Measurements from ENCODE around the gene ZNF385B. TPM values are rescaled to one million over a fixed set of nuclear protein-coding genes. Genes with fewer than 3 reads are reported as not detected.

ZNF385B gene
- polyA plus RNA-seq, 5 donors, result 4.2 to 7.1 (median 6.1) TPM

- DNase-seq, result no peak
These were observed 272.8 kb downstream of the ZNF385B start for GRCh38 chr2:179588486-179589145.

- DNase-seq, result no peak
These were observed 276.7 kb downstream of the ZNF385B start for GRCh38 chr2:179584760-179585159.

GRCh38 chr2:179581605-179582004 is 279.8 kb downstream of the ZNF385B start:
- DNase-seq, result no peak

GRCh38 chr2:179580378-179581146 is 280.9 kb downstream of the ZNF385B start:
- no peak for DNase-seq

DNA sequence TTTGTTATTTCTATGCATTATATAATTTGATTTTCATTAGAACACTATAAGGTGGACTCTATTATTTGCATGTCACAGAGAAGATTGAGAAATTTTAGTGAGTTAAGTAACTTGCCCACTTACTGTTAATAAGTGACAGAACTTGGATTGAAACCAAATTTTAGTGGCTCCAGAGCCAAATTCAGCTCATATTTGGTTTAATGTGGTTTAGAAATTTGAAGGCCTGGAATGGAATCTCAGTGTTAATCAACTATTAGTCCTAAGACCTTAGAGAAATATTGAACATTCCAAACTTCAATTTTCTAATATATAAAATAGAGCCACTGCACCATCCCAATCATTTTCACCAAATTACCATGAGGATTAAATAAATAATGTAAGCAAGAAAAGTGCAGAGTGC is 281.6 kb downstream of the ZNF385B start:
- peak; percentile 49 to 53 for DNase-seq

DNA sequence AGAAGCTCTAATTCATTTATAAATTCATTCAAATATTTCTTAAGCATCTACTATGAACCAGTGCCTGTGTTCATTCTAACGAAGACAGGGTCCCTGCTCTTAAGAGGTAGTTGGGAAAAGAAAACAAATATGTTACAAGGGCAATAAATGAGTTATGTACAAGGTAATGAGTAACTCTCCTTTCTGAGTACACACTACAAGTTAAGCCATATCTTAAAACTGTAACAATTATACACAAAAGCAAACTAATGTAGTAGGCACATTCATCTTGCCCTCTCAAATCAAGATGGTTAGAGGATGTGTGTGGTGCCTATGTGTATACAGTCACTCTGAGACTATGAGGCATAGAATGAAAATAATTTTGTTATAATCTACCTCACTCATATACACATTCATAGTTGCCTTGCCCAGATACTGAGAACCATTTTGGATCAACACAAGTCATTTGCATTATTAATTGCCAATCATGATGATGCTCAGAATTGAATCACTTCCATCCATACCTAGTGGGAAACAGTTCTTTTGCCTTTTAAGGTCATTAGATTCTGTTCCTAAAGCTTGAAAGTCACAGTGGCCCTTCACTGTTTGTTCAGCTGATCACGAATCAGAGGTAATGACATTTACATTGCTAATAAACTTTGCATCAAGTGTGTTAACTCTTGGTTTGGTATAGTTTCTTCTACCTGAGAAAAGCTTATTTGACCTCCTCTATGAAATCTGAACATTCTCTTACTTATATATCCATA is 283.1 kb downstream of the ZNF385B start:
- no peak for DNase-seq

- DNase-seq, result no peak
These were observed 287.3 kb downstream of the ZNF385B start for GRCh38 chr2:179574061-179574519.

DNA sequence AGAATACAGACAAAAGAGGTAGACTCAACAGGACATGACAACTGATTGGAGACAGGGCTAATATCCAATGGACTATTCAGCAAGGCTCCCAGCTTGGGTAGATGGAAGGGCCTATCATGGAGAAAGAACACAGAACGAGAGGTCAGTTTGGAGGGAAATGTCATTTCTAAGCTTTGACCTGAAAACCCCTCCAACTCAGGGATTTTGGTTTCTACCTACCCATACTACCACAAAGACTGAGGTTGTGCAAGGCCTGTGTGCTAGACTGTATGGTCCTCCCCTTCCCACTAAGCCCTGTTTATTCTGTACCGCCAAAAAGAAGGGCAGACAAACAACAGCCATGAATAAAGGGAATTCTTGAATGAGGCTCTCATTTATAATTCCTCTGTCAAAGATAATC is 288.9 kb downstream of the ZNF385B start:
- no peak for DNase-seq

- DNase-seq, result no peak
These were observed 289.7 kb downstream of the ZNF385B start for GRCh38 chr2:179571721-179572120.

- no peak for DNase-seq
These were observed 290.2 kb downstream of the ZNF385B start for GRCh38 chr2:179571252-179571651.

DNA sequence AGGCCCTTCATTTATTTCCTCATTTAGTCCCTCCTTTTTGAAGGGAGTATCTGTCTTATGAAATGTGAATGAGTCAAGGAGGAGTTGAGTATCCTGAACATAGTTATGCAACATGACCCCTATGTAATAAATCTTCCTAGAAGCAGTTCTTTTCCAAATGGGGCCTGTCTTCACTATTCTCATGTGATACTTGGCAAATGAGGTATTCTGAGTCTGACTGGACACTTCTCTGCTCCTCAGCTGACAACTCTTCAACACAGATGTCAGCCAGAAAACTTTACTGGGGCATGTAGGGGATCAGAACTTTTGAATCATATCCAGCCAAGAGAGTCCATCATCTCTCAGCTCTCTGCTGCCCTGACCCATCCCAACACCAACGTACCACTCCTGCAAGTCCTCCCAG is 291.6 kb downstream of the ZNF385B start:
- DNase-seq, result peak in 1 of 2 donors; percentile 34

DNA sequence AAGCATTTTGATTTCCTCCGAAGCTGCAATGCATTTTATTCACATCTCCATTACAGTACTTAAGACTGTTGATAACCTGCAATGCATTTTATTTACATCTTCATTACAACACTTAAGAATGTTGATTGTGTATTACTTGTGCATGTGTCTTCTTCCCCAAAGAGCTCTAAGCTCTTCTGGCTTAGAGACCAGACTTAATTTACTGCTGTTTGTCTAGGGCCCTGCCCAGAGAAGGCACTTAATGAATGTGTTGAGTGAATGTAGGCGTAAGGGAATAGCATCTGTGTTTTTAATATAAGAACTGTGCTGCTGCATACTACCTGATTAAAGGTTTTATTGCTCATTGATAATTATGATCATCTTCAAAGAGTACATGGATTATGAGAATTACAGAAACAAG is 295.6 kb downstream of the ZNF385B start:
- DNase-seq, result no peak

DNA sequence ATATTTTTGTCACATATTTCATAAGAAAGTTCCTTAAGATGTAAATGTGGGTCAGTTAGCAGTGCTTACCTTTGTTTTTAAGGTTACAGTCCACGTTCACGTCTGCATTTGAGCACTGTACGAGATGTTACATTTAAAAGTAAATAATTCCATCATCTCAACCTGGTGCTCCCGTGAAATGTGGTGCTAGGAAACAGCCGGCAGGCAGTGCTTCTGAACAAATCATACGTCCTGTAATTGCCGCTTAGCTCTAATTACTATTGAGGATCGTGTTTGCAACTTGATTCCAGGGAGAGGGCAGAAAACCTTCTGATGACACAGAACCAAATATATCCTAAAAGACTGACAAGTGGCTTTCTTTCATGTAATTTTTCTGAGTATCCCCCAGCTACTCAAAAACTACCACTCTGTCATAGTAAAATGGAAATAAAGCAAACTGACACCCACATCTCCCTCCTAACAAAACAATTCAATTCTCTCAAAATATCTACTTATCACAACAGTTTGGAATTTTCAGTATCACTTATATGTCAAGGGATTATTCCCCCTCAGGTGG is 299.0 kb downstream of the ZNF385B start:
- DNase-seq, result no peak

DNA sequence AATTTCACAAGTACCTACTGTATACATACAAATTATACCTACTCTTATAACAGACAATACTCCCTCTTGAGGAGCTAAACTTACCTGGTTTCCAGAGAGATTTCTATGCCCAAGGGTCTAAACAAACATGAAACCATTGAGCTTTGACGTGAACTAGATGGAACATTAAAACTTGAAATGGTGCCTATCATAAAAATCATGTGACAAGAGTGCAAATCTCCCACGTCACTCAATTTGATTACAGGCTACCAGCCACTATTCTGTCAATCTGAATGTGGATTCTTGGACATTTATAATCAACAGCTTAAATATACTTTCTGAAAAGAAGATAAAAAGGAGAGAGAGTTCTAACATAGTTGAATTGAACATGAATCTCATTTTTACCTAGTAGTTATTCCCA is 299.7 kb downstream of the ZNF385B start:
- no peak for DNase-seq

DNA sequence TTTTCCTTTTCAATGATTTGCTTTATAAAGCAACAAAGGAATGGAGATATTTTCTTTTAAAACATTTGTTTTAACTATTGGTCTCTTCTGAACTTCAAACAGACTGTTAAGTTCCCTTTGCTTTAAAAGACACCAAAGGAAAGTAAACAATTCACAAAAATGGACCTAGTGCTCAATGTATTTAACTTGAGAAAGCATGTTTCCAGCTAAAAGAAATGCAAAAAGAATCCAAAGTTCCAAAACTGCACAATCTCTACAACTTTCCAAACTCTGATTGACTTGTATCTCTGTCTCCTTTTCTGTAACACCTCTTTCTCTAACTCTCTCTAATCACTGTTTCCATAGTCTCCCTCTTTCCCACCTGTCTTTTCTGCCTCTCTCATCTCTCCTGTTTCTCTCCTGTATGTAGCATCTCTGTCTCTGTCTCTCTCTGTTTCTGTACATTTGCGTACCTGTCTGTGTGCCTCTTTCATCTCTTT is 301.1 kb downstream of the ZNF385B start:
- DNase-seq, result no peak

- DNase-seq, result no peak
These were observed 302.2 kb downstream of the ZNF385B start for GRCh38 chr2:179559108-179559806.

- DNase-seq, result no peak
These were observed 303.1 kb downstream of the ZNF385B start for GRCh38 chr2:179558010-179558934.

DNA sequence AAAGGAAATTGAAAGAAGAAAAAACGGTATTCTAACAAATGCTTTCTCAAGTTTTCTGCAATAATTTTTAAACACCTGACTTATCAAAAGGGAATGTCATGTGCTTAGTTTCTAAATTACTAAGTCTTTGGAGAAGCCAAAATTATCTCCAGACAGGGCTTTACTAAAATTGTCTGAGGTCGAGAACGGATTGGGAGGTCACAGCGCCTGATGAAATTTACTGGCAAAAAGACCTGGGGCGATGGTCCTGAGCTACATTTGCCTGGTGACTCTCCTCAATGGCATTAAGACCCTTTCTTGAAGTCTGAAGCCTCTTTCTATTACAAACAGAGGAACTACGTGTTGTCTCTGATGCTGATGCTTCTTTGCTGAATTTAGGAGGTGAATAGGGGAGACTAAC is 305.0 kb downstream of the ZNF385B start:
- DNase-seq, result no peak

GRCh38 chr2:179555691-179556283 is 305.6 kb downstream of the ZNF385B start:
- DNase-seq, result no peak
